ENCODE results near the gene C17orf113. TPM values are rescaled to one million over a fixed set of nuclear protein-coding genes. Genes with fewer than 3 reads are reported as not detected.
A peak's percentile ranks its signal among the peaks of the same experiment; 100 is the strongest.

C17orf113 gene
- total and polyA plus RNA-seq, 4 donors: 0.32 to 0.96 (median 0.62) TPM

GRCh38 chr17:42075789-42076188 lies 25.4 kb upstream of the C17orf113 start:
- ATAC-seq (ENCODE audit: low FRiP score): no peak
- Histone ChIP-seq H3K36me3 (ENCODE audit: control insufficient read depth in 1 of 2, insufficient read depth in 2 of 2, low read length in 1 of 2) (no peaks in the 10 kb centered on the region), H3K4me3 (ENCODE audit: low read length in 2 of 2) (no peak overlapping the region), H3K27ac (ENCODE audit: low read depth in 1 of 2, low read length in 2 of 2) (no peak overlapping the region), H3K27me3 (ENCODE audit: control insufficient read depth in 1 of 2, insufficient read depth in 2 of 2, low read length in 1 of 2) (no peaks in the 10 kb centered on the region), H3K4me1 (ENCODE audit: control insufficient read depth in 1 of 2, insufficient read depth in 2 of 2, low read length in 2 of 2) (no peaks in the 10 kb centered on the region), H3K9me3 (ENCODE audit: control insufficient read depth, low read length) (no peaks in the 10 kb centered on the region)
- 76 to 79% methylated on average over 6 of the region's 6 CpGs for WGBS, 2 donors
- intact Hi-C loops (cut with DNase I): no loop called here
- DNase-seq: no peak

- 10% methylated on average over 54 to 67 of the region's 67 CpGs for WGBS, 2 donors
- H3K9me3 ChIP-seq (ENCODE audit: control insufficient read depth, low read length): no peaks in the 10 kb centered on the region
- H3K4me3 ChIP-seq (ENCODE audit: low read length in 2 of 2): no peak overlapping the region
- no peaks in the 10 kb centered on the region for H3K36me3 ChIP-seq (ENCODE audit: control insufficient read depth in 1 of 2, insufficient read depth in 2 of 2, low read length in 1 of 2)
- H3K27ac ChIP-seq (ENCODE audit: low read depth in 1 of 2, low read length in 2 of 2): no peak overlapping the region
- ATAC-seq (ENCODE audit: low FRiP score) (peak; percentile 30), DNase-seq (no peak)
- intact Hi-C loops (cut with DNase I): no loop called here
- no peaks in the 10 kb centered on the region for H3K4me1 ChIP-seq (ENCODE audit: control insufficient read depth in 1 of 2, insufficient read depth in 2 of 2, low read length in 2 of 2)
- H3K27me3 ChIP-seq (ENCODE audit: control insufficient read depth in 1 of 2, insufficient read depth in 2 of 2, low read length in 1 of 2): no peaks in the 10 kb centered on the region
These were observed 22.2 kb upstream of the C17orf113 start for GRCh38 chr17:42072323-42073187.

DNA sequence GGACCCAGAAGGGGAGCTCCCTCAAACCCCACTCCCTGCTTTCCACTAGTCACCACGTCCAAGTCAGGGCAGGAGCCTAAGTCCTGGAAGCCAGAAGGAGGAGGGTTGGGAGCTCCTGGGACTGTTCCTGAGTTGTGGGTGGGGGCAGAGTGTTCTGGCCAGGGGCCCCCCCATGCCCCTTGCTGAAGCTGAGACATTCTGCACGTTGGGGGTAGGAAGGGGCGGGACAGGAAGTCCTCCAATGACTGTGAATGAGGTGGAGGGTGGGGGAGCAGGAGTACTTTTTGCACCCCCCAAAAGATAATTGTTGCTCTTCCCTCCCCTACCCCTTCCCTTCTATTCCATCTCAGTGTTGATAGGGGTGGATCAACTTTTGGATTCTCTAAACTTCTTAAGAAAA lies 21.4 kb upstream of the C17orf113 start:
- no peaks in the 10 kb centered on the region for H3K36me3 ChIP-seq (ENCODE audit: control insufficient read depth in 1 of 2, insufficient read depth in 2 of 2, low read length in 1 of 2)
- intact Hi-C loops (cut with DNase I): no loop called here

GRCh38 chr17:42068979-42069378 lies 18.6 kb upstream of the C17orf113 start:
- Histone ChIP-seq H3K4me1 (ENCODE audit: control insufficient read depth in 1 of 2, insufficient read depth in 2 of 2, low read length in 2 of 2) (no peaks in the 10 kb centered on the region), H3K4me3 (ENCODE audit: low read length in 2 of 2) (no peak overlapping the region), H3K27me3 (ENCODE audit: control insufficient read depth in 1 of 2, insufficient read depth in 2 of 2, low read length in 1 of 2) (no peaks in the 10 kb centered on the region), H3K36me3 (ENCODE audit: control insufficient read depth in 1 of 2, insufficient read depth in 2 of 2, low read length in 1 of 2) (no peaks in the 10 kb centered on the region), H3K9me3 (ENCODE audit: control insufficient read depth, low read length) (no peaks in the 10 kb centered on the region), H3K27ac (ENCODE audit: low read depth in 1 of 2, low read length in 2 of 2) (no peak overlapping the region)
- no peak for DNase-seq
- WGBS, 2 donors: 85 to 95% methylated on average over 3 of the region's 3 CpGs
- intact Hi-C loops (cut with DNase I): loop anchor here (5.0 kb wide), 2 partner anchors 33 to 48 kb away; no protein-coding TSS in a partner anchor
- ATAC-seq (ENCODE audit: low FRiP score): no peak

More for the DNA sequence above, 21.4 kb upstream of the C17orf113 start:
- no peak for ATAC-seq (ENCODE audit: low FRiP score)
- Histone ChIP-seq H3K9me3 (ENCODE audit: control insufficient read depth, low read length) (no peaks in the 10 kb centered on the region), H3K27ac (ENCODE audit: low read depth in 1 of 2, low read length in 2 of 2) (no peak overlapping the region), H3K27me3 (ENCODE audit: control insufficient read depth in 1 of 2, insufficient read depth in 2 of 2, low read length in 1 of 2) (no peaks in the 10 kb centered on the region), H3K4me3 (ENCODE audit: low read length in 2 of 2) (no peak overlapping the region), H3K4me1 (ENCODE audit: control insufficient read depth in 1 of 2, insufficient read depth in 2 of 2, low read length in 2 of 2) (no peaks in the 10 kb centered on the region)
- DNase-seq: no peak
- WGBS, 2 donors: 19 to 30% methylated on average over 3 of the region's 3 CpGs

- peak; percentile 67 to 89 for DNase-seq
- Histone ChIP-seq H3K4me3 (ENCODE audit: low read length in 2 of 2) (no peak overlapping the region), H3K27me3 (ENCODE audit: control insufficient read depth in 1 of 2, insufficient read depth in 2 of 2, low read length in 1 of 2) (no peaks in the 10 kb centered on the region), H3K36me3 (ENCODE audit: control insufficient read depth in 1 of 2, insufficient read depth in 2 of 2, low read length in 1 of 2) (no peaks in the 10 kb centered on the region), H3K4me1 (ENCODE audit: control insufficient read depth in 1 of 2, insufficient read depth in 2 of 2, low read length in 2 of 2) (no peaks in the 10 kb centered on the region), H3K9me3 (ENCODE audit: control insufficient read depth, low read length) (no peaks in the 10 kb centered on the region), H3K27ac (ENCODE audit: low read depth in 1 of 2, low read length in 2 of 2) (no peak overlapping the region)
- peak; percentile 75 for ATAC-seq (ENCODE audit: low FRiP score)
- 39% methylated on average over 12 of the region's 12 CpGs for WGBS, 2 donors
- intact Hi-C loops (cut with DNase I): loop anchor here (5.0 kb wide), 2 partner anchors 35 to 50 kb away; no protein-coding TSS in a partner anchor
These were observed 17.1 kb upstream of the C17orf113 start for GRCh38 chr17:42067371-42068091.

GRCh38 chr17:42065201-42065600 lies 14.8 kb upstream of the C17orf113 start:
- intact Hi-C loops (cut with DNase I): loop anchor here (5.0 kb wide), 2 partner anchors 37 to 52 kb away; no protein-coding TSS in a partner anchor
- Histone ChIP-seq H3K27me3 (ENCODE audit: control insufficient read depth in 1 of 2, insufficient read depth in 2 of 2, low read length in 1 of 2) (no peaks in the 10 kb centered on the region), H3K27ac (ENCODE audit: low read depth in 1 of 2, low read length in 2 of 2) (no peak overlapping the region), H3K4me1 (ENCODE audit: control insufficient read depth in 1 of 2, insufficient read depth in 2 of 2, low read length in 2 of 2) (no peaks in the 10 kb centered on the region), H3K9me3 (ENCODE audit: control insufficient read depth, low read length) (no peaks in the 10 kb centered on the region), H3K36me3 (ENCODE audit: control insufficient read depth in 1 of 2, insufficient read depth in 2 of 2, low read length in 1 of 2) (no peaks in the 10 kb centered on the region), H3K4me3 (ENCODE audit: low read length in 2 of 2) (no peak overlapping the region)
- no peak for ATAC-seq (ENCODE audit: low FRiP score)
- 80 to 83% methylated on average over 2 of the region's 2 CpGs for WGBS, 2 donors
- DNase-seq: no peak

- ATAC-seq (ENCODE audit: low FRiP score): no peak
- WGBS, 2 donors: 87 to 89% methylated on average over 14 of the region's 14 CpGs
- no peak for DNase-seq
- Histone ChIP-seq H3K27me3 (ENCODE audit: control insufficient read depth in 1 of 2, insufficient read depth in 2 of 2, low read length in 1 of 2) (no peaks in the 10 kb centered on the region), H3K27ac (ENCODE audit: low read depth in 1 of 2, low read length in 2 of 2) (no peak overlapping the region), H3K4me3 (ENCODE audit: low read length in 2 of 2) (no peak overlapping the region), H3K4me1 (ENCODE audit: control insufficient read depth in 1 of 2, insufficient read depth in 2 of 2, low read length in 2 of 2) (no peaks in the 10 kb centered on the region), H3K9me3 (ENCODE audit: control insufficient read depth, low read length) (no peaks in the 10 kb centered on the region), H3K36me3 (ENCODE audit: control insufficient read depth in 1 of 2, insufficient read depth in 2 of 2, low read length in 1 of 2) (no peaks in the 10 kb centered on the region)
- intact Hi-C loops (cut with DNase I): no loop called here
These were observed 12.3 kb upstream of the C17orf113 start for GRCh38 chr17:42062681-42063080.

DNA sequence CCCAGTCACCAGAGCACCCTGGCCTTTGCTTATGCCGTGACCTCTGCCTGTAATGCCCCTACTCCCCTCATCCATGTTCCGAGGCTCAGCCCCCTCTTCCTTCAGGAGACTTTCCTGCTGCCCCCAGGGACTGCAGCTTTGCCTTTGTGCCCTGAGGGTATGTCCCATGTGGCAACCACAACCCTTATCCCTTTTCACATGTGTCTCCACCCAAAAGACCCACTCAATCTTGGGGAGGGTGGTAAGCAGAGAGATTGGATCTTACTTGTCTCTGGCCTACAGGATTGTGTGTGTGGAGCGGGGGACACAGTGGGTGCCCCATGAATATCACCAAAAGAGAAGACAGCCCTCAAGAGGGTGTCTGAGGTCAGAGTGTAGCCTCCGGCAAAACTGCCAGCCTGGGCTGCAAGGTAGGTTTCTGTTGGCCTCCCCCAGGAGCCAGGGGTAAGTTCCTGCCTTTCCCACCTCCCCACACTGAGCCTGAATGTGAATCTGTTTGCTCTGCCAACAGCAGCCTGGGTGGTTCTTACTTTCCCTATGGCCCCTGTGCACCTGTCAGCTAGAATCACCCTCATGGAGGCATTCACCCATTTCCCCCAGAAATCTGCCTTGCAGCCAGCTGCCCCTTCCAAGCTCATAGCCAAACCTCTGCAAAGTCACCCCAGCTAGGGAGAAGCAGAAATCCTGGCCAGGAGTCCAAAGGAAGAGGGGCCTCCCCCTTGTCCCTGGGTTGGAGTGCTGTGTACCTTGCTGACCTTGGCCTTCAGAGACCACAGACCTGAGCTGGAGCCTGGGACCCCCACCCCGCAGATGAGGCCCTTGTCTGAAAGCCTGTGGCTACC lies 11.5 kb upstream of the C17orf113 start:
- DNase-seq (no peak), ATAC-seq (ENCODE audit: low FRiP score) (no peak)
- H3K27ac ChIP-seq (ENCODE audit: low read depth in 1 of 2, low read length in 2 of 2): no peak overlapping the region
- no peaks in the 10 kb centered on the region for H3K4me1 ChIP-seq (ENCODE audit: control insufficient read depth in 1 of 2, insufficient read depth in 2 of 2, low read length in 2 of 2)
- H3K27me3 ChIP-seq (ENCODE audit: control insufficient read depth in 1 of 2, insufficient read depth in 2 of 2, low read length in 1 of 2): no peaks in the 10 kb centered on the region
- intact Hi-C loops (cut with DNase I): no loop called here
- H3K4me3 ChIP-seq (ENCODE audit: low read length in 2 of 2): no peak overlapping the region
- no peaks in the 10 kb centered on the region for H3K36me3 ChIP-seq (ENCODE audit: control insufficient read depth in 1 of 2, insufficient read depth in 2 of 2, low read length in 1 of 2)
- WGBS, 2 donors: 67 to 70% methylated on average over 5 of the region's 5 CpGs
- H3K9me3 ChIP-seq (ENCODE audit: control insufficient read depth, low read length): no peaks in the 10 kb centered on the region
